ENCODE data around the gene KCNH2.

The KCNH2 gene

GRCh38 chr7:151017953-151018420 lies 39.9 kb upstream of the KCNH2 start (continued):
- TF ChIP-seq, protein P1, sequence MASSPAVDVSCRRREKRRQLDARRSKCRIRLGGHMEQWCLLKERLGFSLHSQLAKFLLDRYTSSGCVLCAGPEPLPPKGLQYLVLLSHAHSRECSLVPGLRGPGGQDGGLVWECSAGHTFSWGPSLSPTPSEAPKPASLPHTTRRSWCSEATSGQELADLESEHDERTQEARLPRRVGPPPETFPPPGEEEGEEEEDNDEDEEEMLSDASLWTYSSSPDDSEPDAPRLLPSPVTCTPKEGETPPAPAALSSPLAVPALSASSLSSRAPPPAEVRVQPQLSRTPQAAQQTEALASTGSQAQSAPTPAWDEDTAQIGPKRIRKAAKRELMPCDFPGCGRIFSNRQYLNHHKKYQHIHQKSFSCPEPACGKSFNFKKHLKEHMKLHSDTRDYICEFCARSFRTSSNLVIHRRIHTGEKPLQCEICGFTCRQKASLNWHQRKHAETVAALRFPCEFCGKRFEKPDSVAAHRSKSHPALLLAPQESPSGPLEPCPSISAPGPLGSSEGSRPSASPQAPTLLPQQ (tag by site-specific recombination; IDR thresholded peaks at IDR 0.05), result peak; percentile 76
- TF ChIP-seq ZBTB17 (tag by site-specific recombination; IDR thresholded peaks at IDR 0.05) (0 out of 2 replicates have a peak, but pooled peaks have one; percentile 43), ZNF510 (tag by site-specific recombination; IDR thresholded peaks at IDR 0.05; ENCODE audit: insufficient replicate concordance) (no peak), FEZF1 (tag by site-specific recombination; IDR thresholded peaks at IDR 0.05) (no peak), ZBTB21 (tag by site-specific recombination; IDR thresholded peaks at IDR 0.05) (no peak), ZNF645 (tag by site-specific recombination; IDR thresholded peaks at IDR 0.05) (no peak), ZNF48 (tag by site-specific recombination; IDR thresholded peaks at IDR 0.05) (no peak), ZFP69B (tag by site-specific recombination; IDR thresholded peaks at IDR 0.05) (peak; percentile 93), ZNF701 (tag by site-specific recombination; IDR thresholded peaks at IDR 0.05) (no peak), ZBTB20 (tag by site-specific recombination; IDR thresholded peaks at IDR 0.05) (no peak), ZNF514 (tag by site-specific recombination; IDR thresholded peaks at IDR 0.05) (no peak), GLIS1 (tag by site-specific recombination; IDR thresholded peaks at IDR 0.05) (peak; percentile 55), ZNF354C (tag by site-specific recombination; IDR thresholded peaks at IDR 0.05; ENCODE audit: borderline replicate concordance, low read depth) (no peak), ZNF555 (tag by site-specific recombination; conservative IDR thresholded peaks at IDR 0.05) (no peak), SP2 (tag by site-specific recombination; IDR thresholded peaks at IDR 0.05) (no peak; the same call in 1 of the 2 replicates), ZNF112 (tag by site-specific recombination; IDR thresholded peaks at IDR 0.05) (no peak), ZSCAN23 (tag by site-specific recombination; IDR thresholded peaks at IDR 0.05) (no peak), SALL2 (tag by site-specific recombination; IDR thresholded peaks at IDR 0.05; ENCODE audit: borderline replicate concordance) (no peak), RBAK (tag by site-specific recombination; IDR thresholded peaks at IDR 0.05) (no peak), ZNF837 (tag by site-specific recombination; IDR thresholded peaks at IDR 0.05) (no peak), ZNF677 (tag by site-specific recombination; IDR thresholded peaks at IDR 0.05) (no peak)
- TF ChIP-seq, protein P2, sequence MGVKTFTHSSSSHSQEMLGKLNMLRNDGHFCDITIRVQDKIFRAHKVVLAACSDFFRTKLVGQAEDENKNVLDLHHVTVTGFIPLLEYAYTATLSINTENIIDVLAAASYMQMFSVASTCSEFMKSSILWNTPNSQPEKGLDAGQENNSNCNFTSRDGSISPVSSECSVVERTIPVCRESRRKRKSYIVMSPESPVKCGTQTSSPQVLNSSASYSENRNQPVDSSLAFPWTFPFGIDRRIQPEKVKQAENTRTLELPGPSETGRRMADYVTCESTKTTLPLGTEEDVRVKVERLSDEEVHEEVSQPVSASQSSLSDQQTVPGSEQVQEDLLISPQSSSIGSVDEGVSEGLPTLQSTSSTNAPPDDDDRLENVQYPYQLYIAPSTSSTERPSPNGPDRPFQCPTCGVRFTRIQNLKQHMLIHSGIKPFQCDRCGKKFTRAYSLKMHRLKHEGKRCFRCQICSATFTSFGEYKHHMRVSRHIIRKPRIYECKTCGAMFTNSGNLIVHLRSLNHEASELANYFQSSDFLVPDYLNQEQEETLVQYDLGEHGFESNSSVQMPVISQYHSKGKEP (tag by site-specific recombination; IDR thresholded peaks at IDR 0.05), result no peak
- TF ChIP-seq, protein P3, sequence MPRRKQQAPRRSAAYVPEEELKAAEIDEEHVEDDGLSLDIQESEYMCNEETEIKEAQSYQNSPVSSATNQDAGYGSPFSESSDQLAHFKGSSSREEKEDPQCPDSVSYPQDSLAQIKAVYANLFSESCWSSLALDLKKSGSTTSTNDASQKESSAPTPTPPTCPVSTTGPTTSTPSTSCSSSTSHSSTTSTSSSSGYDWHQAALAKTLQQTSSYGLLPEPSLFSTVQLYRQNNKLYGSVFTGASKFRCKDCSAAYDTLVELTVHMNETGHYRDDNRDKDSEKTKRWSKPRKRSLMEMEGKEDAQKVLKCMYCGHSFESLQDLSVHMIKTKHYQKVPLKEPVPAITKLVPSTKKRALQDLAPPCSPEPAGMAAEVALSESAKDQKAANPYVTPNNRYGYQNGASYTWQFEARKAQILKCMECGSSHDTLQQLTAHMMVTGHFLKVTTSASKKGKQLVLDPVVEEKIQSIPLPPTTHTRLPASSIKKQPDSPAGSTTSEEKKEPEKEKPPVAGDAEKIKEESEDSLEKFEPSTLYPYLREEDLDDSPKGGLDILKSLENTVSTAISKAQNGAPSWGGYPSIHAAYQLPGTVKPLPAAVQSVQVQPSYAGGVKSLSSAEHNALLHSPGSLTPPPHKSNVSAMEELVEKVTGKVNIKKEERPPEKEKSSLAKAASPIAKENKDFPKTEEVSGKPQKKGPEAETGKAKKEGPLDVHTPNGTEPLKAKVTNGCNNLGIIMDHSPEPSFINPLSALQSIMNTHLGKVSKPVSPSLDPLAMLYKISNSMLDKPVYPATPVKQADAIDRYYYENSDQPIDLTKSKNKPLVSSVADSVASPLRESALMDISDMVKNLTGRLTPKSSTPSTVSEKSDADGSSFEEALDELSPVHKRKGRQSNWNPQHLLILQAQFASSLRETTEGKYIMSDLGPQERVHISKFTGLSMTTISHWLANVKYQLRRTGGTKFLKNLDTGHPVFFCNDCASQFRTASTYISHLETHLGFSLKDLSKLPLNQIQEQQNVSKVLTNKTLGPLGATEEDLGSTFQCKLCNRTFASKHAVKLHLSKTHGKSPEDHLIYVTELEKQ (tag by site-specific recombination; IDR thresholded peaks at IDR 0.05; ENCODE audit: borderline replicate concordance), result no peak
- TF ChIP-seq, protein P4, sequence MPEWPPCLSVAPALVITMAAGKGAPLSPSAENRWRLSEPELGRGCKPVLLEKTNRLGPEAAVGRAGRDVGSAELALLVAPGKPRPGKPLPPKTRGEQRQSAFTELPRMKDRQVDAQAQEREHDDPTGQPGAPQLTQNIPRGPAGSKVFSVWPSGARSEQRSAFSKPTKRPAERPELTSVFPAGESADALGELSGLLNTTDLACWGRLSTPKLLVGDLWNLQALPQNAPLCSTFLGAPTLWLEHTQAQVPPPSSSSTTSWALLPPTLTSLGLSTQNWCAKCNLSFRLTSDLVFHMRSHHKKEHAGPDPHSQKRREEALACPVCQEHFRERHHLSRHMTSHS (tag by site-specific recombination; IDR thresholded peaks at IDR 0.05), result no peak
- TF ChIP-seq, protein P5, sequence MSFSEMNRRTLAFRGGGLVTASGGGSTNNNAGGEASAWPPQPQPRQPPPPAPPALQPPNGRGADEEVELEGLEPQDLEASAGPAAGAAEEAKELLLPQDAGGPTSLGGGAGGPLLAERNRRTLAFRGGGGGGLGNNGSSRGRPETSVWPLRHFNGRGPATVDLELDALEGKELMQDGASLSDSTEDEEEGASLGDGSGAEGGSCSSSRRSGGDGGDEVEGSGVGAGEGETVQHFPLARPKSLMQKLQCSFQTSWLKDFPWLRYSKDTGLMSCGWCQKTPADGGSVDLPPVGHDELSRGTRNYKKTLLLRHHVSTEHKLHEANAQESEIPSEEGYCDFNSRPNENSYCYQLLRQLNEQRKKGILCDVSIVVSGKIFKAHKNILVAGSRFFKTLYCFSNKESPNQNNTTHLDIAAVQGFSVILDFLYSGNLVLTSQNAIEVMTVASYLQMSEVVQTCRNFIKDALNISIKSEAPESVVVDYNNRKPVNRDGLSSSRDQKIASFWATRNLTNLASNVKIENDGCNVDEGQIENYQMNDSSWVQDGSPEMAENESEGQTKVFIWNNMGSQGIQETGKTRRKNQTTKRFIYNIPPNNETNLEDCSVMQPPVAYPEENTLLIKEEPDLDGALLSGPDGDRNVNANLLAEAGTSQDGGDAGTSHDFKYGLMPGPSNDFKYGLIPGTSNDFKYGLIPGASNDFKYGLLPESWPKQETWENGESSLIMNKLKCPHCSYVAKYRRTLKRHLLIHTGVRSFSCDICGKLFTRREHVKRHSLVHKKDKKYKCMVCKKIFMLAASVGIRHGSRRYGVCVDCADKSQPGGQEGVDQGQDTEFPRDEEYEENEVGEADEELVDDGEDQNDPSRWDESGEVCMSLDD (tag by site-specific recombination; IDR thresholded peaks at IDR 0.05), result no peak; the same call in 1 of the 2 replicates

All from HEK293 (cell line).